ENCODE measurements around the gene SPDYE16. TPM values are rescaled to one million over a fixed set of nuclear protein-coding genes. Genes with fewer than 3 reads are reported as not detected.
"Not testable (repeated sequence)": the region's sequence is repeated elsewhere in the genome, so short reads cannot be mapped to it uniquely, and the experiment has no call there.

SPDYE16 gene
- total RNA-seq, 1 experiment from 2014 or later, result not detected

DNA sequence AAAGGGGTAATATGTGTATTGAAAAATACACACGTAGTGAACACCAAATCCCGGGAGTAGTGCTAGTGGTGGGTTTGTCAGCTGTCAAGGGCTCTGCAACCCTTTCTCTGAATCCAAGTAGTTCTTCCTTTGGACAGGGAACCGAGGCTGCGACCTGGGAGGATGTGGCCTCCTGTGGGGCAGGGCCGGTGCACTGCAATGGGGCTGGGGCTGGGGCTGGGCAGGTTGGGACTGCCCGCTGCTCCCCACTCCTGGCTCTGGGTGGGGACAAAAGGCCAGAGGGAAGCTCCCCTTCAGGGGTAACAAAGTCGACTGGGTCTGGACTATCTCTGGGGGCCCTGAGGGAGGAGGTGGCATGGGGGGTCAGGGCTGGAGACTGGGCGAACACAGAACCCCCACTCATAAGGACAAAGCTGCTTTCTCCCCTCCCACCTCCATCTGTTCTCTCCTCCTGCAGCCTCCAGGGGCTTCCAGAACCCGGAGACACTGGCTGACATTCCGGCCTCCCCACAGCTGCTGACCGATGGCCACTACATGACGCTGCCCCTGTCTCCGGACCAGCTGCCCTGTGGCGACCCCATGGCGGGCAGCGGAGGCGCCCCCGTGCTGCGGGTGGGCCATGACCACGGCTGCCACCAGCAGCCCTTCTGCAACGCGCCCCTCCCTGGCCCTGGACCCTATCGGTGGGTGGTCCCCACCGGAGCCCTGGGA is 31.7 kb downstream of the SPDYE16 start:
- not testable (repeated sequence) for H2BK120ac ChIP-seq (ENCODE audit: low read depth, low read length, poor library complexity, severe bottlenecking); H3K23ac ChIP-seq (ENCODE audit: insufficient read length, low read depth, low read length); H3K79me1 ChIP-seq (ENCODE audit: insufficient read depth, low read depth, low read length, poor library complexity, severe bottlenecking); H3K23me2 ChIP-seq (ENCODE audit: insufficient read length, low read depth, low read length, poor library complexity, severe bottlenecking); H3K14ac ChIP-seq (ENCODE audit: insufficient read depth, low read length); H2BK20ac ChIP-seq (ENCODE audit: low read depth, low read length, poor library complexity, severe bottlenecking); H3K79me2 ChIP-seq (ENCODE audit: insufficient read depth, low read length); H3K27me3 Mint-ChIP-seq (ENCODE audit: low read depth); H4K91ac ChIP-seq (ENCODE audit: insufficient read length, low read depth, low read length); H3K27ac Mint-ChIP-seq; H3T11ph ChIP-seq (ENCODE audit: low read length); H4K5ac ChIP-seq (ENCODE audit: insufficient read length, low read depth, low read length); H3K9me3 Mint-ChIP-seq; H4K8ac ChIP-seq (replicated peaks; ENCODE audit: insufficient read length, low read depth, low read length); H2BK12ac ChIP-seq (ENCODE audit: insufficient read length, low read depth, low read length); H3K18ac ChIP-seq (ENCODE audit: insufficient read length, low read depth, low read length); H3K36me3 Mint-ChIP-seq (ENCODE audit: insufficient read depth in 1 of 3, low read depth in 3 of 3); H3K9me3 ChIP-seq (ENCODE audit: control insufficient read depth, low read depth, low read length); H2AK5ac ChIP-seq (ENCODE audit: insufficient read length, low read length); H3K4me1 ChIP-seq (ENCODE audit: insufficient read depth, low read length); H3K4me3 Mint-ChIP-seq; H2AFZ ChIP-seq (ENCODE audit: low read length); H3K27me3 ChIP-seq (ENCODE audit: insufficient read depth, low read length); H3K4me1 Mint-ChIP-seq; H3K4me2 ChIP-seq (ENCODE audit: insufficient read depth, insufficient read length, low read length); H3K4ac ChIP-seq (ENCODE audit: low read depth, low read length); H3K56ac ChIP-seq (ENCODE audit: insufficient read length, low read depth, low read length); H4K20me1 ChIP-seq (ENCODE audit: control insufficient read depth, insufficient read depth, insufficient read length); H3K27ac ChIP-seq (ENCODE audit: insufficient read length, low read depth, low read length); H2BK15ac ChIP-seq (ENCODE audit: low read depth, low read length); H3K9ac ChIP-seq (ENCODE audit: extremely low read depth, insufficient read length, low read length); H2BK5ac ChIP-seq (ENCODE audit: insufficient read length, low read length)
- WGBS (ENCODE audit: extremely low coverage, insufficient read length, low lambda C conversion rate), result no CpG with 5 or more reads among the region's 24 CpGs
- peak; percentile 19 for DNase-seq
